Dendritic cell treated with granulocyte-macrophage colony-stimulating factor and Interleukin-4, amounts not matched to agents 40 ng/mL and 50 ng/mL, for 4 days (primary cell): ENCODE measurements around the gene RPS6KA4.
"Not testable (repeated sequence)": the region's sequence is repeated elsewhere in the genome, so short reads cannot be mapped to it uniquely, and the experiment has no call there.

Source experiments
- H3K27ac Mint-ChIP-seq: one replicate; pipeline ENCODE4 v1.8.0; 2022; ENCODE audit warnings: mild to moderate bottlenecking, mixed read lengths
- H3K27me3 Mint-ChIP-seq: one replicate; pipeline ENCODE4 v1.8.0; 2022; ENCODE audit warnings: mild to moderate bottlenecking, mixed read lengths
- H3K36me3 Mint-ChIP-seq: one replicate; pipeline ENCODE4 v1.8.0; 2022; ENCODE audit warnings: low read depth, mixed read lengths
- H3K4me1 Mint-ChIP-seq: one replicate; pipeline ENCODE4 v1.8.0; 2022; ENCODE audit warnings: low read depth, mixed read lengths
- H3K4me3 Mint-ChIP-seq: one replicate; pipeline ENCODE4 v1.8.0; 2022; ENCODE audit warnings: mild to moderate bottlenecking, moderate library complexity, mixed read lengths
- H3K9me3 Mint-ChIP-seq: one replicate; pipeline ENCODE4 v1.8.0; 2022; ENCODE audit warnings: mixed read lengths
- intact Hi-C: fragments of 100-400 bp; cut with micrococcal nuclease; formaldehyde crosslinking; loops from one replicate; pipeline ENCODE4 v1.15.0; 2022

Gene RPS6KA4

GRCh38 chr11:64358907-64359711, at the start of gene RPS6KA4:
TSS of gene RPS6KA4 (plus strand) at chr11:64359162. CDS start at chr11:64359236, 74 bp downstream.
- peaks cover 61% of the 10 kb centered on the region for H3K4me1 Mint-ChIP-seq
- no peaks in the 10 kb centered on the region for H3K9me3 Mint-ChIP-seq
- peak within 1 kb of the TSS; percentile 93 for H3K4me3 Mint-ChIP-seq
- intact Hi-C loops = loop anchor here (10.0 kb wide), 1 partner anchor 296 kb away; no protein-coding TSS in a partner anchor
- no peaks in the 10 kb centered on the region for H3K27me3 Mint-ChIP-seq
- H3K36me3 Mint-ChIP-seq = peaks cover 71% of the 10 kb centered on the region
- H3K27ac Mint-ChIP-seq = peak within 1 kb of the TSS; percentile 80

- peaks cover 95% of the 10 kb centered on the region for H3K36me3 Mint-ChIP-seq
- H3K4me1 Mint-ChIP-seq = peaks cover 57% of the 10 kb centered on the region
- H3K27me3 Mint-ChIP-seq = no peaks in the 10 kb centered on the region
- intact Hi-C loops = no loop called here
- H3K27ac Mint-ChIP-seq = peak overlapping the region; percentile 14
- no peak overlapping the region for H3K4me3 Mint-ChIP-seq
- H3K9me3 Mint-ChIP-seq = no peaks in the 10 kb centered on the region
Measured at GRCh38 chr11:64312947-64313346, 46.0 kb upstream of the RPS6KA4 start.

GRCh38 chr11:64313491-64314145, 45.3 kb upstream of the RPS6KA4 start:
- Mint-ChIP-seq H3K4me3 (no peak overlapping the region), H3K36me3 (peaks cover 94% of the 10 kb centered on the region), H3K4me1 (peaks cover 57% of the 10 kb centered on the region), H3K27me3 (no peaks in the 10 kb centered on the region), H3K9me3 (no peaks in the 10 kb centered on the region), H3K27ac (peak overlapping the region; percentile 14)
- intact Hi-C loops = no loop called here

GRCh38 chr11:64314146-64314804, 44.7 kb upstream of the RPS6KA4 start:
- intact Hi-C loops = no loop called here
- Mint-ChIP-seq H3K27me3 (no peaks in the 10 kb centered on the region), H3K4me3 (no peak overlapping the region), H3K27ac (no peak overlapping the region), H3K4me1 (peaks cover 64% of the 10 kb centered on the region), H3K9me3 (no peaks in the 10 kb centered on the region), H3K36me3 (peaks cover 94% of the 10 kb centered on the region)

- Mint-ChIP-seq H3K4me3 (no peak overlapping the region), H3K36me3 (peaks cover 92% of the 10 kb centered on the region), H3K27me3 (no peaks in the 10 kb centered on the region), H3K9me3 (no peaks in the 10 kb centered on the region), H3K27ac (no peak overlapping the region), H3K4me1 (peaks cover 71% of the 10 kb centered on the region)
- intact Hi-C loops = no loop called here
Measured at GRCh38 chr11:64314805-64315561, 44.0 kb upstream of the RPS6KA4 start.

GRCh38 chr11:64315667-64316526, 43.1 kb upstream of the RPS6KA4 start:
- H3K27me3 Mint-ChIP-seq, H3K9me3 Mint-ChIP-seq, intact Hi-C loops: not testable (repeated sequence)
- Mint-ChIP-seq H3K36me3 (peaks cover 92% of the 10 kb centered on the region), H3K4me1 (peaks cover 77% of the 10 kb centered on the region), H3K27ac (peak overlapping the region; percentile 96), H3K4me3 (peak overlapping the region; percentile 80)

- Mint-ChIP-seq H3K4me3 (peak overlapping the region; percentile 80), H3K27me3 (no peaks in the 10 kb centered on the region), H3K27ac (peak overlapping the region; percentile 96), H3K4me1 (peaks cover 74% of the 10 kb centered on the region), H3K9me3 (no peaks in the 10 kb centered on the region), H3K36me3 (peaks cover 92% of the 10 kb centered on the region)
- intact Hi-C loops = loop anchor here (1.0 kb wide), 1 partner anchor 11 kb away; the partner anchor contains the start of gene ESRRA
Measured at GRCh38 chr11:64316672-64317324, 42.2 kb upstream of the RPS6KA4 start.

GRCh38 chr11:64317325-64317960, 41.5 kb upstream of the RPS6KA4 start, which contains the start of gene TRMT112:
TSS of gene TRMT112 (minus strand) at chr11:64317559. CDS start at chr11:64317526, 33 bp downstream.
- peaks cover 70% of the 10 kb centered on the region for H3K4me1 Mint-ChIP-seq
- intact Hi-C loops = loop anchor here (1.0 kb wide), 1 partner anchor 12 kb away; the partner anchor contains the start of gene ESRRA

GRCh38 chr11:64317961-64318765, 40.8 kb upstream of the RPS6KA4 start, which contains the start of gene PRDX5:
TSS of gene PRDX5 (plus strand) at chr11:64318121. CDS start at chr11:64318216, 95 bp downstream.
- H3K4me1 Mint-ChIP-seq = peaks cover 62% of the 10 kb centered on the region
- peak within 1 kb of the TSS; percentile 96 for H3K27ac Mint-ChIP-seq
- no peaks in the 10 kb centered on the region for H3K27me3 Mint-ChIP-seq
- H3K36me3 Mint-ChIP-seq = peaks cover 92% of the 10 kb centered on the region
- no peaks in the 10 kb centered on the region for H3K9me3 Mint-ChIP-seq
- intact Hi-C loops = loop anchor here (1.0 kb wide), 1 partner anchor 13 kb away; the partner anchor contains the start of gene ESRRA
- peak within 1 kb of the TSS; percentile 80 for H3K4me3 Mint-ChIP-seq

More at GRCh38 chr11:64317325-64317960, 41.5 kb upstream of the RPS6KA4 start, which contains the start of gene TRMT112:
- Mint-ChIP-seq H3K27me3 (no peaks in the 10 kb centered on the region), H3K4me3 (peak within 1 kb of the TSS; percentile 80), H3K27ac (peak within 1 kb of the TSS; percentile 96), H3K36me3 (peaks cover 92% of the 10 kb centered on the region), H3K9me3 (no peaks in the 10 kb centered on the region)

- peak overlapping the region; percentile 96 for H3K27ac Mint-ChIP-seq
- H3K4me1 Mint-ChIP-seq = peaks cover 53% of the 10 kb centered on the region
- peak overlapping the region; percentile 80 for H3K4me3 Mint-ChIP-seq
- no peaks in the 10 kb centered on the region for H3K9me3 Mint-ChIP-seq
- H3K36me3 Mint-ChIP-seq = peaks cover 86% of the 10 kb centered on the region
- intact Hi-C loops = no loop called here
- H3K27me3 Mint-ChIP-seq = no peaks in the 10 kb centered on the region
Measured at GRCh38 chr11:64318766-64319761, 39.9 kb upstream of the RPS6KA4 start.
